ENCODE measurements around the gene SLC41A3. TPM values are rescaled to one million over a fixed set of nuclear protein-coding genes. Genes with fewer than 3 reads are reported as not detected.

SLC41A3 gene
- total RNA-seq, 1 experiment from 2014 or later, result 35.5 TPM

DNA sequence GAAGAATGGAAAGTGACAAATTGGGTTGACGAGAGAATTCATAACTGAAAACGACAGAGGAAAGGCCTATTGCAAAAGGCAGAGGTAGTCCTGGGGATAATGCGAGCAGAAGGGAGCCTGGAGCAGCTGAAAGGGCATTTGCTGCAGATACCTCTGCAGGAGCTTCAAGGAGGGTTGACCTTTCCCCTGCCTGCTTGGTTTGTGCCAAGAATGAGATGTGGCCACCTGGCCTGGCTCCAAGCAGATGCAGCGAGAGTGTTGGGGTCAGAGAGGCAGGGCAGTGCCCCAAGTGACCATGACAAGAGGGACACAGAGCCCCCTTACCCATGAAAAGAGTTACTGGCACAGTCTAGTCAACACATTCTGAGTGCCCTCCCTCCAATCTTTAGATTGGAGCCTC lies 43.5 kb downstream of the SLC41A3 start:
- no peak overlapping the region; a peak in 1 of 7 replicates for H3K27ac Mint-ChIP-seq
- H3K14ac ChIP-seq (ENCODE audit: insufficient read depth, low read length), result no peak overlapping the region
- no peak overlapping the region for H3K4ac ChIP-seq (ENCODE audit: low read depth, low read length)
- H3K79me1 ChIP-seq (ENCODE audit: insufficient read depth, low read depth, low read length, poor library complexity, severe bottlenecking), result no peaks in the 10 kb centered on the region
- peaks cover 12 to 22% of the 10 kb centered on the region in 2 experiments for H3K4me1 Mint-ChIP-seq
- no peaks in the 10 kb centered on the region for H3K4me1 ChIP-seq (ENCODE audit: insufficient read depth, low read length)
- no peak overlapping the region for H3K4me3 Mint-ChIP-seq
- no peaks in the 10 kb centered on the region for H3K27me3 ChIP-seq (ENCODE audit: insufficient read depth, low read length)
- H3T11ph ChIP-seq (ENCODE audit: low read length), result no peak overlapping the region
- H3K18ac ChIP-seq (ENCODE audit: insufficient read length, low read depth, low read length), result no peak overlapping the region
- H3K79me2 ChIP-seq (ENCODE audit: insufficient read depth, low read length), result no peaks in the 10 kb centered on the region
- H3K27ac ChIP-seq (ENCODE audit: insufficient read length, low read depth, low read length), result no peak overlapping the region
- no peak overlapping the region for H2AK5ac ChIP-seq (ENCODE audit: insufficient read length, low read length)
- no peaks in the 10 kb centered on the region for H4K20me1 ChIP-seq (ENCODE audit: control insufficient read depth, insufficient read depth, insufficient read length)
- TF ChIP-seq, protein P1, sequence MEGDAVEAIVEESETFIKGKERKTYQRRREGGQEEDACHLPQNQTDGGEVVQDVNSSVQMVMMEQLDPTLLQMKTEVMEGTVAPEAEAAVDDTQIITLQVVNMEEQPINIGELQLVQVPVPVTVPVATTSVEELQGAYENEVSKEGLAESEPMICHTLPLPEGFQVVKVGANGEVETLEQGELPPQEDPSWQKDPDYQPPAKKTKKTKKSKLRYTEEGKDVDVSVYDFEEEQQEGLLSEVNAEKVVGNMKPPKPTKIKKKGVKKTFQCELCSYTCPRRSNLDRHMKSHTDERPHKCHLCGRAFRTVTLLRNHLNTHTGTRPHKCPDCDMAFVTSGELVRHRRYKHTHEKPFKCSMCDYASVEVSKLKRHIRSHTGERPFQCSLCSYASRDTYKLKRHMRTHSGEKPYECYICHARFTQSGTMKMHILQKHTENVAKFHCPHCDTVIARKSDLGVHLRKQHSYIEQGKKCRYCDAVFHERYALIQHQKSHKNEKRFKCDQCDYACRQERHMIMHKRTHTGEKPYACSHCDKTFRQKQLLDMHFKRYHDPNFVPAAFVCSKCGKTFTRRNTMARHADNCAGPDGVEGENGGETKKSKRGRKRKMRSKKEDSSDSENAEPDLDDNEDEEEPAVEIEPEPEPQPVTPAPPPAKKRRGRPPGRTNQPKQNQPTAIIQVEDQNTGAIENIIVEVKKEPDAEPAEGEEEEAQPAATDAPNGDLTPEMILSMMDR (conservative IDR thresholded peaks at IDR 0.05), result no peak
- H3K36me3 Mint-ChIP-seq (ENCODE audit: insufficient read depth in 1 of 3, low read depth in 3 of 3), result peaks cover 14 to 36% (median 32%) of the 10 kb centered on the region in 3 experiments
- H3K56ac ChIP-seq (ENCODE audit: insufficient read length, low read depth, low read length), result no peak overlapping the region
- H2BK120ac ChIP-seq (ENCODE audit: low read depth, low read length, poor library complexity, severe bottlenecking), result no peak overlapping the region
- no peak overlapping the region for H4K5ac ChIP-seq (ENCODE audit: insufficient read length, low read depth, low read length)
- no peak overlapping the region for H4K8ac ChIP-seq (replicated peaks; ENCODE audit: insufficient read length, low read depth, low read length)
- H2AFZ ChIP-seq (ENCODE audit: low read length), result no peak overlapping the region
- no peaks in the 10 kb centered on the region for H3K23me2 ChIP-seq (ENCODE audit: insufficient read length, low read depth, low read length, poor library complexity, severe bottlenecking)
- peak; percentile 2 for DNase-seq
- H2BK5ac ChIP-seq (ENCODE audit: insufficient read length, low read length), result no peak overlapping the region
- H2BK20ac ChIP-seq (ENCODE audit: low read depth, low read length, poor library complexity, severe bottlenecking), result no peak overlapping the region
- no peaks in the 10 kb centered on the region for H3K9me3 ChIP-seq (ENCODE audit: control insufficient read depth, low read depth, low read length)
- H3K9ac ChIP-seq (ENCODE audit: extremely low read depth, insufficient read length, low read length), result no peak overlapping the region
- no peak overlapping the region for H2BK15ac ChIP-seq (ENCODE audit: low read depth, low read length)
- H2BK12ac ChIP-seq (ENCODE audit: insufficient read length, low read depth, low read length), result no peak overlapping the region
- H4K91ac ChIP-seq (ENCODE audit: insufficient read length, low read depth, low read length), result no peak overlapping the region
- no peak overlapping the region for H3K4me2 ChIP-seq (ENCODE audit: insufficient read depth, insufficient read length, low read length)
- WGBS (ENCODE audit: extremely low coverage, insufficient read length, low lambda C conversion rate), result no CpG with 5 or more reads among the region's 4 CpGs
- peaks cover 16 to 24% of the 10 kb centered on the region in 2 experiments for H3K9me3 Mint-ChIP-seq
- no peaks in the 10 kb centered on the region for H3K27me3 Mint-ChIP-seq (ENCODE audit: low read depth)
- no peak overlapping the region for H3K23ac ChIP-seq (ENCODE audit: insufficient read length, low read depth, low read length)
